ENCODE results near the gene SYT13.
"Not testable (repeated sequence)": the region's sequence is repeated elsewhere in the genome, so short reads cannot be mapped to it uniquely, and the experiment has no call there.

SYT13 gene

GRCh38 chr11:45250035-45250718 lies 36.0 kb downstream of the SYT13 start:
- FAIRE-seq, result no peak
- no peak for DNase-seq (ENCODE audit: insufficient read length, low spot score)

DNA sequence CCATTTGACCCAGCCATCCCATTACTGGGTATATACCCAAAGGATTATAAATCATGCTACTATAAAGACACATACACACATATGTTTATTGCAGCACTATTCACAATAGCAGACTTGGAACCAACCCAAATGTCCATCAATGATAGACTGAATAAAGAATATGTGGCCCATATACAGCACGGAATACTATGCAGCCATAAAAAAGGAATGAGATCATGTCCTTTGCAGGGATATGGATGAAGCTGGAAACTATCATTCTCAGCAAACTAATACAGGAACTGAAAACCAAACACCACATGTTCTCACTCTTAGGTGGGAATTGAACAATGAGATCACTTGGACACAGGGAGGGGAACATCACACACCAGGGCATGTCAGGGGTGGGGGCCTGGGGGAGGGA lies 36.8 kb downstream of the SYT13 start:
- not testable (repeated sequence) for DNase-seq (ENCODE audit: insufficient read length, low spot score)

GRCh38 chr11:45248501-45249011 lies 37.6 kb downstream of the SYT13 start:
- FAIRE-seq (no peak), DNase-seq (ENCODE audit: insufficient read length, low spot score) (no peak)

More for the DNA sequence above, 36.8 kb downstream of the SYT13 start:
- FAIRE-seq, result not testable (repeated sequence)

DNA sequence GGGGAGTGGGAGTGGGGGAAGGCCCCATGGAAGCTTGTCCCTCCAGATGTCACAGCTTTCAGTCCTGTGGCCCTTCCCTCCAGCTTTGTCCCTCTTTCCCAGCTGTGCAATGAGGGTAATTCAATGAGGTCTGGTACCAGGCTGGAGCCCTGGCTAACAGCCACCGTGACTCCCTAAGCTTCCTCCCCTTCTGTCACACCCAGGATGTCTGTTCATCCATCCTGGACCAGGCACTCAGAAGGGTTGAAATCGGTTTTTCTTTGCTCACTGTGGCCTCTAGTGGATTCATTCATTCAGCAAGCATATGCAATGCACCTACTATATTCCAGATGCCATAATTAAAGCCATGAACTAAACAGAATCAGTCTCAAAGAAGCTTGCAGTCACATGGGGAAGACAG lies 38.7 kb downstream of the SYT13 start:
- no peak for FAIRE-seq
- DNase-seq (ENCODE audit: insufficient read length, low spot score), result no peak

GRCh38 chr11:45246241-45246640 lies 39.9 kb downstream of the SYT13 start:
- no peak for DNase-seq (ENCODE audit: insufficient read length, low spot score)
- no peak for FAIRE-seq

DNA sequence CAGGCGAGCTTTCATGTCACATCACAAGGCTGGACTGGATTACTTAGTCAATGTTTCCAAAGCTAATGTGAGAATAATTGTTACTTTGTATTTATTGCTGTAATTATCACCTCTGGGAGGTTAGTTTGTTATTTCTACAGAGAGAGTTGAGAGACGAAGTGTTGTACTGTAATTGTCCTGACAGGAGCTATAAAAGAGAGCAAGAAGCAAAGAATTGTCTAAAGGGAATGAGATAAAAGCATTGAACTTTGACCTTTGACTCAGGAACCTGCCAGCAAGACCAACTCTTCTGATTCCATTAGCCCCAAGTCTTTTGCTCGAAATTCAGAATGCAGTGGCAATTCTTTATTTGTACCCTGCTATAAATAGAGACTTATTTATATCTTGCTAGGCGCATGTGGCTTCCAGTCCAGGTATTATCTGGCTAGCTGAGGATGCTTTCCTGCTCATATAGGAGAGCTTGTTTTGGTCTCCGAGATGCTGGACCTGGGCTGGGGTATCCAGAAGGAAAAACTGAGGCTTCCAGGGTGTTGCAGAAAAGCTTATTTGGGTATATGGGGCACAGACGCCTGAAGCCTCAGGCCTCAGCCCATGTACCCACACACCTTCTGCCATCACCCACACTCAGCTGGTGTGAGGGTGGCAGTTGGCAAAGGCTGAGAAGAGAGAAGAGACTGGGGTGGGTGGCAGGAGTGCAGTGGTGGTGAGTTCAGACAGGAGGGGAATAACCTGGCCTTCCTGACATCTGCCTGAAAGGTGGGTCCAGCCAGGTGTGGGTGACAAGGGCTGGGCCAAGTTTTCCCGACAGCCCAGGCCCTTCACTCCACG lies 40.7 kb downstream of the SYT13 start:
- no peak for DNase-seq (ENCODE audit: insufficient read length, low spot score)
- FAIRE-seq, result no peak

GRCh38 chr11:45243967-45244366 lies 42.2 kb downstream of the SYT13 start:
- no peak for DNase-seq (ENCODE audit: insufficient read length, low spot score)
- FAIRE-seq, result no peak

DNA sequence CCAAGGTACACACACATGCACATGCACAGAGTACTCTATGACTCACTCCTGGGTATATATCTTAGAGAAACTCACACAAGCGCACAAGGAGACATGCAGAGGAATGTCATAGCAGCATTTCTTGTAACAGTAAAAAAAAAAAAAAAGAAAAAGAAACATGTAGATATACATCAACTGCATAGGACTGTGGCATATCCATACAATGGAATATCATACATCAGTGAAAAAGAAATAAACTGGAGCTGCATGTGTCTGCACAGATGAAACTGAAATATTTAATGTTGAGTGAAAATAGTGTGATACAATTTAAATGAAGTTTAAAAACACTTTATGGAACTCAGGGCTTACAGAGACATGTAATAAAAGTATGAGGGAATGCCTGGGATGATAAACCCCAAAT lies 46.4 kb downstream of the SYT13 start:
- FAIRE-seq (no peak), DNase-seq (ENCODE audit: insufficient read length, low spot score) (no peak)

GRCh38 chr11:45238724-45239123 lies 47.4 kb downstream of the SYT13 start:
- DNase-seq (ENCODE audit: insufficient read length, low spot score) (no peak), FAIRE-seq (no peak)

DNA sequence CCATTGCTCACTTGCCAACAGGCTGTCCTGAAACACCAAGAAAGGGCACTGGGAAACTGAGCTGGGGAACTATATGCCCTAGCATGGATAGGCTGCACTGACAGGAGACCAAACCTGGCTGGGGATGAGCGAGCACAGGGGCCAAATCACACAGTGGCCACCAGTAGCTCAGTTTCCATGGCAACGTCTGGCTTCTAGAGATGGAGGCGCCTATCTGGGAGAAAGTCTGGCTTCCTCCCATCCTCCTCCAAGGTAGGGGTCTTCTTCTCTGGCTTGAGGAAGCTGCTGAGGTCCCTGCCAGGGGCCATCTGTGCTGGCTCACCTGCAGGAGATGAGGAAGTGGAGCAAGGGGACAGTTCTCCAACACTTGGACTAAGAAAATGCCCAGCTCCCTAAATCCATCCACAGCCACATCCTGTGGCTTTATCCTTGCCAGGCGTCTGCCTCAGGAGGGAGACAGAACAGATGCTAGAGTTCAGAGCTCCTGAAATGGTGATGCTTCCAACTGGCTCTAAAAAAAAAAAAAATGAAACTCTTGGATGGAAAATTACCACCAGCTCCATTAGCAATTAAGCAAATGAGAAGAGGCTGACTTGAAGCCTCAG lies 48.3 kb downstream of the SYT13 start:
- FAIRE-seq, result no peak
- DNase-seq (ENCODE audit: insufficient read length, low spot score), result no peak

GRCh38 chr11:45234306-45235006 lies 51.7 kb downstream of the SYT13 start:
- DNase-seq (ENCODE audit: insufficient read length, low spot score), result no peak
- FAIRE-seq, result no peak

GRCh38 chr11:45233804-45234170 lies 52.4 kb downstream of the SYT13 start:
- no peak for FAIRE-seq
- no peak for DNase-seq (ENCODE audit: insufficient read length, low spot score)

- FAIRE-seq (peak; percentile 67), DNase-seq (ENCODE audit: insufficient read length, low spot score) (peak; percentile 86)
Observed at GRCh38 chr11:45233121-45233803, 52.9 kb downstream of the SYT13 start.

DNA sequence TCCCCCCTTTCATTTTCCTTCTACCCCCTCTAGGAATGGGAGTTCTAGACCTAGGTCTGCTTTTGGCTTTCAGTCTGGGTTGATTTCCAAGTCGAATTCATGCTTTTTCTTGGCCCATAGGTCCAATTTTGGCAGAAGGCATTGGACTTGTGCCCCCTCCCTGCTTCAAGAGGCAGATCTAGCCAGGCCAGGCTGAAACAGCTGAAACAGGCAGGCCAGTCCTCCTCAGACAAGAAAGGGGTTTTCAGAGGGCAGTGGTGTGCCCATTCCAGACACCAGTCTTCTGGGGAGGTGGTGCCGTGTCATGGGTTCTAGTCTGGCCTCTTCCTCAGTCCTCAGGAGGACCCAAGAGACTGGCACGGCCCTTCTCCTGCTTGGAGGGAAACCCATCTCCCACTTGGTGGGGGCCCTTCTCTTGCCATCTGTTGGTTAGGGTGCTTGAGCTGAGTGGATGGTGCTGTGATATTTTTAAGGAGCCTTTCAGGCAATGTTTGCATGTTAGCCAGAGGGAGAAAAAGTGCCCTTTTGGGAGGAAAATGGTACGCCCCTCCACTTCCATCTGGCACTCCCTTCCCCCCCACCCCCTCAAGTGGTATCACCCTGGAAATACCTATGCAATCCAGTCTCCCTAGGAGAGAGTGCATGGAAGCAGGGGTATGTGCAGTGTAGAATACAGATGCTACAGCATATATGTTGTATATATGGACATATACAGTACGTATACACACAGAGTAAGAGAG lies 53.6 kb downstream of the SYT13 start:
- no peak for FAIRE-seq
- no peak for DNase-seq (ENCODE audit: insufficient read length, low spot score)

DNA sequence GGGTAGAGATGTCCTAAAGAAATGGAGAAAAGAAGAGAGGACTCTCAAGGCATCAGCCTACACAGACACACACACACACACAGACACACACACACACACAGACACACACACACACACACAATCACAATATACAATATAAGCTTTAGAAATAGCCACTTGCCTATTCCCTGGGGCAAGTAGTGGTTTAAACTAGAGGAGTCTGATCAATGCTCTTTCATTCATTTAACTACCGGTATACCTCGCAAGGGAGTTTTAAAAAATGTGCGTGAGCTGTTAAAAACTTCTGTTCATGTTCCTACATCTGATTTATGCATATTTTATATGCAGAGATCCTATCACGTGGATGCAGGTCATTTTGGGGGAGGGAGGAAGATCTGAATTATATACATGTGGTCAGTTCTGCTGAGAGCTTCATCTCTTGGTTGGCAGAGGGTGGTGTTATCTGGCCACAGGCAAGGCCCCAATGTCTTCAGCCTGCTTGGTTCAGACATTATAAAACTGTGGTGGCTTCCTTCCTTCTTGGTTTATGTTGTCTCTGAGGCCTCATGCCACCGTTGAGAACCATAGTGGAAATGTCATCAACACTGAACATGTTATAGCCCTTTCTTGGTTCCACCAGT lies 56.6 kb downstream of the SYT13 start:
- FAIRE-seq, result no peak
- no peak for DNase-seq (ENCODE audit: insufficient read length, low spot score)

DNA sequence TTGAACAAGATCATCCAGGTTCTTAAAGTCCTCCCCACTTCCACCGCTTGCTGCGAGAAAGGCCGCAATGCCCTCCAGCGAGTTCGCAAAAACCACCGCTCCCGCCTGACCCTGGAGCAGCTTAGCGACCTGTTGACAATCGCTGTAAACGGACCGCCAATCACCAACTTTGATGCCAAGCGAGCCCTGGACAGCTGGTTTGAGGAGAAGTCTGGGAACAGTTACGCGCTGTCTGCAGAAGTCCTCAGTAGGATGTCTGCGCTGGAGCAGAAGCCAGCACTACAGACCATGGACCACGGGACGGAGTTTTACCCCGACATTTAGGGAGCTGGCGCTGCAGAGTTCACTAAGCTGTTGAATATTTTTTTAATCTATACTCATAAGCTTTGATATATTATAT lies 58.3 kb downstream of the SYT13 start:
- FAIRE-seq, result no peak
- DNase-seq (ENCODE audit: insufficient read length, low spot score), result no peak

GRCh38 chr11:45226901-45227300 lies 59.2 kb downstream of the SYT13 start:
- FAIRE-seq (no peak), DNase-seq (ENCODE audit: insufficient read length, low spot score) (no peak)

GRCh38 chr11:45225961-45226871 lies 59.9 kb downstream of the SYT13 start:
- DNase-seq (ENCODE audit: insufficient read length, low spot score) (no peak), FAIRE-seq (no peak)
